GM12873 (cell line): ENCODE data around the gene ARHGAP5.

ENCODE experiments used
- TF ChIP-seq, protein P1 (sequence below): IDR thresholded peaks from 2 replicates; pipeline ENCODE4 v1.5.1; 2012; ENCODE audit warnings: low read depth, mild to moderate bottlenecking, moderate library complexity, low read length, control low read depth; ENCODE audit not compliant: insufficient read depth; ENCODE audit errors: missing control alignments

The ARHGAP5 gene

DNA sequence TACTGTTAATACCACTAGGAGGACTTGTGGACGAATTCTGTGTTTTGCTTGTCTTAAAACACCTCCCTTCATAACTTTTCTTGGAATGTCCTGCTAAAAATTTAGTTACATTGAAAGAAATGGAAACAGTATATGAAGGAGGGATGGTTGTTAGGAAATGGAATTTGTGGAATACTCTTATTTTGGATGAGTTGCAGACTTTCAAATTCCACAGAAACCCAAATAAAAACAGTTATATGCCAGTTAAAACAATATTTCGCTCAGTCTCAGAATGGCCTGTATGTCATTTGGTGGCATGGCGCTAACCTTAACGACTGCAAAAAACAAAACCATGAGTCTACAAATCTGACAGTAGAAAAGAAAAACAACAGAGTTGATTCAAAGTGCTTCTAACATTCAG, 12.2 kb upstream of the ARHGAP5 start:
- TF ChIP-seq, protein P1, sequence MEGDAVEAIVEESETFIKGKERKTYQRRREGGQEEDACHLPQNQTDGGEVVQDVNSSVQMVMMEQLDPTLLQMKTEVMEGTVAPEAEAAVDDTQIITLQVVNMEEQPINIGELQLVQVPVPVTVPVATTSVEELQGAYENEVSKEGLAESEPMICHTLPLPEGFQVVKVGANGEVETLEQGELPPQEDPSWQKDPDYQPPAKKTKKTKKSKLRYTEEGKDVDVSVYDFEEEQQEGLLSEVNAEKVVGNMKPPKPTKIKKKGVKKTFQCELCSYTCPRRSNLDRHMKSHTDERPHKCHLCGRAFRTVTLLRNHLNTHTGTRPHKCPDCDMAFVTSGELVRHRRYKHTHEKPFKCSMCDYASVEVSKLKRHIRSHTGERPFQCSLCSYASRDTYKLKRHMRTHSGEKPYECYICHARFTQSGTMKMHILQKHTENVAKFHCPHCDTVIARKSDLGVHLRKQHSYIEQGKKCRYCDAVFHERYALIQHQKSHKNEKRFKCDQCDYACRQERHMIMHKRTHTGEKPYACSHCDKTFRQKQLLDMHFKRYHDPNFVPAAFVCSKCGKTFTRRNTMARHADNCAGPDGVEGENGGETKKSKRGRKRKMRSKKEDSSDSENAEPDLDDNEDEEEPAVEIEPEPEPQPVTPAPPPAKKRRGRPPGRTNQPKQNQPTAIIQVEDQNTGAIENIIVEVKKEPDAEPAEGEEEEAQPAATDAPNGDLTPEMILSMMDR: no peak

GRCh38 chr14:32068708-32069107, 8.4 kb upstream of the ARHGAP5 start:
- TF ChIP-seq, protein P1: no peak

DNA sequence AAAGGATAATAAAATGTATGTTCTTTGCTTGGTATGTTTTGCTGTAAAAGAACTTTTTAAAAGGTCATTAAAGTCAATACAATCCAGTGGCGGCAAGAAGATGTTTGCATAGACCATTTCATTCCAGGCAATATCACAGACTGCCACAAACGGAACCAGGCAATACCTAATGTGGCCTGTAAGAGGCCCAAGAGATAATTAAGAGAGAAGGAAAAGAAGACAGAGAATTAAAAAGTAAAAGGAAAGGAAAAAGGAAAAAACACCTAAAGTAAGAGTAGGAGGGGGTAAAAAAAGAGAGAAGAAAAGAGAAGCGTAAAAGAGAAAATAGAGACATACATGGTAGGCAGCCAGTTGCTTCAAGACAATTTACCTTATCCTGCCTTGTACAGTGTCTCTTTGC, 6.8 kb upstream of the ARHGAP5 start:
- TF ChIP-seq, protein P1: no peak

GRCh38 chr14:32072676-32073075, 4.4 kb upstream of the ARHGAP5 start:
- TF ChIP-seq, protein P1: no peak

GRCh38 chr14:32073537-32074189, 3.4 kb upstream of the ARHGAP5 start:
- TF ChIP-seq, protein P1: peak; percentile 67

DNA sequence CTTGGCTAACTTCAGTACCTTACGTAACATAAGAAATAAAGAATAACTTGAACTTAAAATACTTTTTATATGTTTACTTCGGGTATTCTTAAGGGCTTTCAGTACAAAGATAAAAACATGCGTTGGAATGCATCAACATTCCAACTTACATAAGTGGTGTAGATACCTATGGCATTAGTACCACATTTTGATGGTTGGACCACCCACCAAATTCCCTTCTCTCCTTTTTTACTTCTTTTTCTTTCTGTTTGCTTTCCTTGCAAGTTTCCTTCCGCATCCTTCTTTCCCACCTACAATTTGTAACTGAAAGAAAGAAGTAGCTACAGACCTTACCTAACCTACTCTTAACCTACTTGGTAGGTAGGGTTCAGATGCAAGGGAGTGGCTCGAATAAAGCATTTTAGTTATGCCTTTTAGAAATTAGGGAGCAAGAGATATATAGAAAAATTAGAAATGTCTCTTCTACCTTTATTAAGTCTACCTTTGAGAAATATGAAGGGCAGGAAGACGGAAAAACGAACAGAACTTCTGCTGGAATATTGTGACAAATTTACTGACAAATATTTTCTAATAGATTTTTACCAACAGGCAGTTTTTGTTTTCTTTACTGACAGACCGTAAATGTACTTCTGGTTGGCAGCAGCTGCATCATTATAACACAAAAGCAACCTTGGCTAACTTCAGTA, 2.1 kb upstream of the ARHGAP5 start:
- TF ChIP-seq, protein P1: no peak

DNA sequence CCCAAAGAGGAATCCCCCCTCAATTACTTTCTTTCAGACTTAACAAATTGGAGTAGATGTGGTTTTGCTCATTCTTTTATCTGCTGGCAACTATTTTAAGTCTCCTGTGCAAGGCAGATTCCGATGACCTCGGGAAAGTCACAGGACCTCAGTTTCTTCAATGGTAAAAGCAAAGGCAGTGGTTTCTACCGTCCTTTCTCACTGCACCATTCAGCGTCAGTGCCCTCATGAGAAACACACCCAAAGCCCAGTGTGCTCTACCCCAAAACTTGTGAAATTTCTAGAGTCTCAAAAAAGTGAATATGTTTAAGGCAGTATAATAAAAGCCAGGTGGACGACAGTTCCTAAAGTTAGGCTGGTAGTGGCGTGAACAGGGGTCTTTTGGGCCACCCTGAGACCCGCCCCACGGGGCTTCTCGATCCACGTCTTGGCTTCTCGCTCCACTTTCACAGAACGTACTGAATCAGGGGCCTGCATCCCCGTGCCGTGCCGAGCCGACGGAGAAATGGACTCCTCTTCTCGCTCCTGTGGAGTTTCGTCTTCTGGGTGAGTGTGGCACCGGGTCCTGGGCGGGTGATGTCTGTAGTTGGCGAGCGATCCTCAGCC, 1.3 kb upstream of the ARHGAP5 start:
- TF ChIP-seq, protein P1: no peak
